ENCODE measurements around the gene CHCHD1. TPM values are rescaled to one million over a fixed set of nuclear protein-coding genes. Genes with fewer than 3 reads are reported as not detected.
"Not testable (repeated sequence)": the region's sequence is repeated elsewhere in the genome, so short reads cannot be mapped to it uniquely, and the experiment has no call there.

Gene CHCHD1
- total RNA-seq, 1 experiment from 2014 or later, result 19.5 TPM

DNA sequence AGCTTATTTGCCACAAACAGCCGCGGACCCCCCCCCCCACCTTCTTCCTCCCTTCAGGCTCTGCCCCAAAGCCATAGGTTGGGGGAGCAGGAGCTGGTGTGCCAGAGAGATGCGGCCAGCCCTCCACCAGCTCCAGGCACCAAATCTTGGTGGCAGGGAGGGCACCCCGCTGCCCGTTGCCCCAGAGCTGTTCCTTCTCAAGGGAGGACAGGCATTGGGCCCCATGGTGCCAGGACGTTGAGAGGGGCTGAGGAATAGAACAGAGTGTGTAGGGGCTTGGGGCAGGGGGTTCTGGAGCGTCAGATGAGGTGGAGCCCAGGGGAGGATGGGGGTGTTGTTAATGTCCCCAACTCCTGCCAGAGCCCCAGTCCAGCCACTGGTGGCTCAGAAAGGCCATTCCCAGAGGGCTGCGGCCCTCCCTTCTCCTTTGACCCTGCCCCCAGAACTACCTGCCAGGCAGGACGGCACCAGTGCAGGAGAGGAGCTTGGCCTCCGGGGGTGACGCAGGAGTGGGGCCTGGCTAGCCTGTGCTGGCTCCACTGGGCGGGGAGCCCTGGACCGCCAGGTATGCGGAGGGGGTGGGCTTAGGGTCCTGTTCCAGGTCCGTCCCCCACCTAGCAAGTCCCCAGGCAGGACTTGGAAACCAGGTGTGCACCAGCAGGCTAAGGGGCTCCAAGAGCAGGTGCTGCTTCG is 47.7 kb upstream of the CHCHD1 start:
- H3K27me3 Mint-ChIP-seq (ENCODE audit: insufficient read depth, unreplicated experiment), result no peaks in the 10 kb centered on the region
- ChIA-PET CTCF (interaction anchor here (0.5 kb wide), 1 partner anchor 61 kb away, joined by 3 read pairs; no protein-coding TSS in a partner anchor), POLR2A (interaction anchor here (0.6 to 7.1 kb wide), 3 partner anchors 9 to 50 kb away, joined by 3 to 195 read pairs (median 79); partner anchors contain the start of genes CHCHD1, SEC24C and ZSWIM8)
- intact Hi-C loops (cut with micrococcal nuclease), result loop anchor here (5.0 kb wide), 1 partner anchor 38 kb away; a partner anchor contains a TSS
- no peak overlapping the region for H3K4me3 Mint-ChIP-seq (ENCODE audit: unreplicated experiment)
- peaks cover 6% of the 10 kb centered on the region for H3K4me1 Mint-ChIP-seq (ENCODE audit: insufficient read depth, unreplicated experiment)
- DNase-seq (ENCODE audit: unreplicated experiment), result no peak
- H3K27ac Mint-ChIP-seq (ENCODE audit: low read depth, unreplicated experiment), result no peak overlapping the region
- BruUV-seq (replicated peaks), result no TSS peak
- peaks cover 42% of the 10 kb centered on the region for H3K36me3 Mint-ChIP-seq (ENCODE audit: insufficient read depth, unreplicated experiment)
- TF ChIP-seq, protein P1, sequence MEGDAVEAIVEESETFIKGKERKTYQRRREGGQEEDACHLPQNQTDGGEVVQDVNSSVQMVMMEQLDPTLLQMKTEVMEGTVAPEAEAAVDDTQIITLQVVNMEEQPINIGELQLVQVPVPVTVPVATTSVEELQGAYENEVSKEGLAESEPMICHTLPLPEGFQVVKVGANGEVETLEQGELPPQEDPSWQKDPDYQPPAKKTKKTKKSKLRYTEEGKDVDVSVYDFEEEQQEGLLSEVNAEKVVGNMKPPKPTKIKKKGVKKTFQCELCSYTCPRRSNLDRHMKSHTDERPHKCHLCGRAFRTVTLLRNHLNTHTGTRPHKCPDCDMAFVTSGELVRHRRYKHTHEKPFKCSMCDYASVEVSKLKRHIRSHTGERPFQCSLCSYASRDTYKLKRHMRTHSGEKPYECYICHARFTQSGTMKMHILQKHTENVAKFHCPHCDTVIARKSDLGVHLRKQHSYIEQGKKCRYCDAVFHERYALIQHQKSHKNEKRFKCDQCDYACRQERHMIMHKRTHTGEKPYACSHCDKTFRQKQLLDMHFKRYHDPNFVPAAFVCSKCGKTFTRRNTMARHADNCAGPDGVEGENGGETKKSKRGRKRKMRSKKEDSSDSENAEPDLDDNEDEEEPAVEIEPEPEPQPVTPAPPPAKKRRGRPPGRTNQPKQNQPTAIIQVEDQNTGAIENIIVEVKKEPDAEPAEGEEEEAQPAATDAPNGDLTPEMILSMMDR (IDR thresholded peaks at IDR 0.05; ENCODE audit: unreplicated experiment), result no peak
- no peaks in the 10 kb centered on the region for H3K9me3 Mint-ChIP-seq (ENCODE audit: unreplicated experiment)

- no peak for DNase-seq (ENCODE audit: unreplicated experiment)
- no peaks in the 10 kb centered on the region for H3K27me3 Mint-ChIP-seq (ENCODE audit: insufficient read depth, unreplicated experiment)
- ChIA-PET CTCF (interaction anchor here (0.7 kb wide), 1 partner anchor 50 kb away, joined by 4 read pairs; no protein-coding TSS in a partner anchor), POLR2A (interaction anchor here (0.7 to 7.1 kb wide), 2 partner anchors 8 to 456 kb away, joined by 5 to 195 read pairs; partner anchors contain the start of gene SEC24C)
- H3K9me3 Mint-ChIP-seq (ENCODE audit: unreplicated experiment), result no peaks in the 10 kb centered on the region
- intact Hi-C loops (cut with micrococcal nuclease), result loop anchor here (5.0 kb wide), 1 partner anchor 37 kb away; a partner anchor contains a TSS
- peaks cover 6% of the 10 kb centered on the region for H3K4me1 Mint-ChIP-seq (ENCODE audit: insufficient read depth, unreplicated experiment)
- no peak overlapping the region for H3K4me3 Mint-ChIP-seq (ENCODE audit: unreplicated experiment)
- no TSS peak for BruUV-seq (replicated peaks)
- peaks cover 48% of the 10 kb centered on the region for H3K36me3 Mint-ChIP-seq (ENCODE audit: insufficient read depth, unreplicated experiment)
- TF ChIP-seq, protein P1 (IDR thresholded peaks at IDR 0.05; ENCODE audit: unreplicated experiment), result no peak
- H3K27ac Mint-ChIP-seq (ENCODE audit: low read depth, unreplicated experiment), result no peak overlapping the region
Observed at GRCh38 chr10:73734796-73735305, 47.0 kb upstream of the CHCHD1 start.

DNA sequence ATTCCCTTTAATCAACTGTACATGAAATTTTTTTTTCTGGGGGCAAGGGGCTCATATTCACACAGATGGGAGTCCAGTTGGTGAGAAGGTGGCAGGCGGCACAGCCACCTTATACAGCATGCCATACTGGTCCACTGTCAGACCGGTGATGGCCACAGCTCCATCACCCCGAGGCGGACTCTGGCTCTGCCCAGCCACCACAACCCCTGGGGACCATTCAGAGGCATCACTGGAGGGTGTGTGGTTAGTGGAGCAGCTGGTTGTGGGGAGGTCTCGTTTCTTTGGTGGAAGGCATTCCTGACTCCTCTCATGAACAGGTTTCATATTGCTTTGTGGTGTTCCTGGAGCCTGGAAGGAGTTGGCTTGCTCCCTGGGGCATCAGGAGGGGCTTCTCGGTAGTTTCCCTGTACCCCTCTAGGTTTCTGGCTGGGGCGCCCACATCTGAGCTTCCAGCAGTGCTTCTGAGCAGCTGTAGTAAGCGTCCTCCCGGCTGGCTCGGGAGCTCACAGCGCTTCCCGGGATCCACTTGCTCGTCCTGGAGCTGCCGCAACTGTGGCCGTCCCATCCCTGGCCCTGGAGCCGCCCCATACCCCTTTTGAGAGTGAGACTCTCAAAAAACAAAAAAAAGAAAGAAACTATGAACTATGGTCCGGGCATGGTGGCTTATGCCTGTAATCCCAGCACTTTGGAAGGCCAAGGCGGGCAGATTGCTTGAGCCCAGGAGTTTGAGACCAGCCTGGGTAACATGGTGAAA is 41.2 kb upstream of the CHCHD1 start:
- BruUV-seq (replicated peaks); H3K9me3 Mint-ChIP-seq (ENCODE audit: unreplicated experiment); intact Hi-C loops (cut with micrococcal nuclease); H3K4me3 Mint-ChIP-seq (ENCODE audit: unreplicated experiment); H3K27ac Mint-ChIP-seq (ENCODE audit: low read depth, unreplicated experiment); DNase-seq (ENCODE audit: unreplicated experiment); H3K4me1 Mint-ChIP-seq (ENCODE audit: insufficient read depth, unreplicated experiment); H3K27me3 Mint-ChIP-seq (ENCODE audit: insufficient read depth, unreplicated experiment): not testable (repeated sequence)
- POLR2A ChIA-PET, result interaction anchor here (0.6 to 4.9 kb wide), 3 partner anchors 8 to 221 kb away, joined by 3 to 195 read pairs (median 13); no protein-coding TSS in a partner anchor
- CTCF ChIA-PET, result interaction anchor here (0.6 kb wide), 1 partner anchor 10 kb away, joined by 3 read pairs; no protein-coding TSS in a partner anchor
- peaks cover 58% of the 10 kb centered on the region for H3K36me3 Mint-ChIP-seq (ENCODE audit: insufficient read depth, unreplicated experiment)

- Mint-ChIP-seq H3K4me1 (ENCODE audit: insufficient read depth, unreplicated experiment) (peaks cover 11% of the 10 kb centered on the region), H3K4me3 (ENCODE audit: unreplicated experiment) (peak overlapping the region; percentile 98), H3K9me3 (ENCODE audit: unreplicated experiment) (no peaks in the 10 kb centered on the region), H3K27me3 (ENCODE audit: insufficient read depth, unreplicated experiment) (no peaks in the 10 kb centered on the region), H3K27ac (ENCODE audit: low read depth, unreplicated experiment) (peak overlapping the region; percentile 100), H3K36me3 (ENCODE audit: insufficient read depth, unreplicated experiment) (peaks cover 67% of the 10 kb centered on the region)
- ChIA-PET CTCF (interaction anchor here (1.1 to 2.5 kb wide), 3 partner anchors 11 to 213 kb away, joined by 4 to 9 read pairs (median 9); no protein-coding TSS in a partner anchor), POLR2A (interaction anchor here (0.8 to 5.1 kb wide), 7 partner anchors 10 to 329 kb away, joined by 3 to 195 read pairs (median 4); partner anchors contain the start of genes CHCHD1 and ZSWIM8)
- no peak for DNase-seq (ENCODE audit: unreplicated experiment)
- BruUV-seq (replicated peaks), result no TSS peak
- TF ChIP-seq, protein P1 (IDR thresholded peaks at IDR 0.05; ENCODE audit: unreplicated experiment), result no peak
- intact Hi-C loops (cut with micrococcal nuclease), result no loop called here
Observed at GRCh38 chr10:73742454-73742734, 39.5 kb upstream of the CHCHD1 start.
